LHCN-M2 (cell line): ENCODE measurements around the gene CNTN5. TPM values are rescaled to one million over a fixed set of nuclear protein-coding genes. Genes with fewer than 3 reads are reported as not detected.

ENCODE experiments used
- DNase-seq: peaks from one replicate; pipeline ENCODE4 v3.0.0-alpha.2; 2012; ENCODE audit warnings: low read depth
- total RNA-seq: library from RNA; depleted of rRNA; stranded (reverse); fragments of >200 nt; gene quantifications from 2 replicates; pipeline ENCODE4 v1.2.3, GENCODE V29; 2014

The CNTN5 gene
- total RNA-seq, 1 experiment from 2014 or later, result 0.69 TPM

DNA sequence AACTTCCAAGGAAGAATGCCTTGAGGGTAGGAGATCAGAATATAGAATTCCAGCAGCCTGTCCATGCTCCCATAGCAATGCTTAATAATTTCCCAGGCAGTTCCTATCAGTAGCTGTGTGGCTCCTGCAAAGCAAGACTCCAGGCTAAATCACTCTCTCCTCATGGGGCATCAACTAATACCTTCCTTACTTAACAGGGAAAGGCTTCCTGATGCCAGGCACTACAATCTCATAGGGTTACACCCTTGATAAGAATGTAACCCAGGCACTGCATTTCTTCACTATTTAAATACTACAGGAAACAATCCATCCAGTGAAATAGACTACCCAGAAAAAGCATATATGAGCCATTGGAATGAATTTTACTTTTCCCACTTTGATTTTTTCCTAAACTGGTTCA, 1051.4 kb downstream of the CNTN5 start:
- no peak for DNase-seq

DNA sequence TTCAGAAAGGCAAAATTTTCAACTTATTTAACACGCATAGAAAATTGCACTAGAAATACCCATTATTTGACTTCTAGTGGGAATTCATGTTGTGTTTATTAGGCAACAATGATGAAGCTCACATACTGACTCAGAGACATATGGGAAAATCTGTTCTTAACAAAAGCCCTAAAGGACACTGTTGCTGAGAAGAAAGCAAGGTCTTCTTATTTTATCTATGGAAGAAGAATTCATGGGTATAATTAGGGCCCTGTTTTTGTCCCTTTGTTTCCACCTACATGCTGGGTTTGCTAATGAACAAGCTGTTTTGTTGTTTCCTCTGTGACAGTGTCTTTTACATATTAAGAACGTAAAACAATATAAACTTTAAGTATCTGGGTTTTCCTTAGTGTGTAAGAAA, 1059.6 kb downstream of the CNTN5 start:
- no peak for DNase-seq

DNA sequence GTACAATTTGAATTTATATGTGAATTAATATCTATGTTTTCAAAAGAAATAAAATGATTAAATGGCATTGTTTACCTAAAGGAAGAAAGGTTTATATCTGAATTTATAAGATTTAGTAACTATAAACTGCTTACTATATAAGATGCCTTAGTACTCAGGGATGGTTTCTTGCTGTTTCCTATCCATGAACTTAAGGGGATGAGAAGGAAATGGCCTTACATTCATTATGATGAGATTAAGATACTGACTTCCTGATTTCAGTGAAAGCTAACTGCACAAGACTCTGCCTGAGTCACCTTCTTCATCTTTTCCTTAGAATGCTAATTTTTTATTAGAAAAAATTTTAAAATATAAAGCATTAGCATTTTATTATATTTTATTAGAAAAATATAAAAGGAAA, 1060.1 kb downstream of the CNTN5 start:
- no peak for DNase-seq

DNA sequence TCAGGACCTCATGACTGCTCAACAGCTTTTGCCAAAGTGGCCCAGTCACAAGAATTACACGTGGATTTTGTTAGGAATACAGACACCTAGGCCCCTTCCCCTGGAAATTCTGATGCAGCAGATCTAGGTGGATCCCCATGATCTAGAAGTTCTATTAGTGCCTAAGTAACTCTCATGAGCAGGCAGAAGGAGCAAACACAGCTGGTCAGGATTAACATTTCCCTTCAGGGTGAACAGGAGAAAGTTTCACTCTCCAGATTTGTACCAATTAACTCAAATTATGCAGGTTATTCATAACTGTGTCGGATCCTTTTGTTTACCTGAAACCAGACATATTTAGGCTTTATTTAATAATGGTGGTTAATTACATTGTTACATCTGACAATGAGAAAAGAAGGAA, 1072.9 kb downstream of the CNTN5 start:
- DNase-seq, result no peak

DNA sequence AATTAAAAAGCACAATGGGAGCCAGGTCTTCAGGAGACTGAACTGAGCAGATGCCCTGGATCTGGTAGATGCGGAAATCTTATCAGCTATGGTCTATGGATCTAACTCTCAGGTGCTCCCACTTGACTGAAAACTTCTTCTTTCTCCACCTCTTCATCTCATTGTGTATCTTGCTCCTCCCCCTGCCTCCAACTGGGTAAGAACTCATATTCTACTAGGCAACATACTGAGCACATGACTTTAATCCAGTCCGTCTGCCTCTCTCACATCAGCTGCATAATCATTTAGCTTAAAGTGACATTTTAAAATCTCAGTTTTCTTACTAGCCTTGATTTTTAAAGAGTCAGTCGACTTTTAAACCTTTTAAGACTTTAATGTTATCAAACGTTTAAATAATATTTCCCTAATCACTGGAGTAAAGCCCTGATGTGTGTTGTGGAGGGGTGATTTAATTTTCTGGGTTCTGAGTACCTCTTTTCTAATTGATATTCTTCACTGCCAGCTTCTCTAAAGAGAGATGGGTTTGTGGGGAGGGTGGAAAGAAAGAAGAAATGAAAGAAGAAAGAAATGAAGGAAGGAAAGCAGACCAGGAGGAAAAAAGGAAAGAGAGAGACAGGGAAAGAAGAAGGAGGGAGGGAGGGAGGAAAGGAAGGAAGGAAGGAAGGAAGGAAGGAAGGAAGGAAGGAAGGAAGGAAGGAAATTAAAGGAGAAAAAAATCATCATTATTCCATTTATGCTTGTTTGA, 1073.5 kb downstream of the CNTN5 start:
- DNase-seq, result no peak

DNA sequence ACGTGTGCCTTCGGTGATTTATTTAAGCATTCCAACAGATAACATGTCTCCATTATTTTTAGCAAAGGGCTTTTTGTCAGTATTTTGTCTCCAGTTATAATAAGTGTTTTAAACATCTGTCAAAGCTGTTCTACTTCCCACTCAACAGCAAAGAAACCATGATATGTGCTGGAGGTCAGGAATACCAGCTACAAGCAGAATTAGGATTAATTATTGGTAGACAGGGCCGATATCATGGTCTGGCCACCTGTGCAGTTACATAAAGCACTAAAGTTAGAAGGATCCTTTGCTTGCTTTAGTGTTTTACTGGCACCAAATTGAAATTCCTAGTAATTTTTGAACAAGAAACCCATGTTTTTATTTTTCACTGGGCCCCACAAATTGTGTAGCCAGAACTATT, 1075.1 kb downstream of the CNTN5 start:
- no peak for DNase-seq

DNA sequence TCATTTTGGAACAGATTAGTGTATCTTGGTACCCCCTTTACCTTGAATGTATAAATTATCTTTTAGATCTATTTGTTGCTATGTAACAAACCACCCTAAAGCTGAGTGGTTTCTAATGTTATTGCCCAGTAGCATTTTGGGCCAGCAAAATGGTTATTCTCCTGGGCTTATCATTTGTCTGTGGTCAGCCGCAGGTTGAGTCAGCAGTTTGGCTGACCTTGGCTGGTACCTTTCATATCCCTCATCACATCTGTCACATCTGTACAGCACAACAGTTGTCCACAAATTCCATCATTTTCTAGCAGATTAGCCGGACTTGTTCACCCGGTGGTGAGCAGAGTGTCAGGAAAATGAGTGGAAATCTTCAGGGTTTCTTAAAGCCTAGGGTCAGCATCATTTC, 1077.8 kb downstream of the CNTN5 start:
- peak; percentile 49 for DNase-seq

DNA sequence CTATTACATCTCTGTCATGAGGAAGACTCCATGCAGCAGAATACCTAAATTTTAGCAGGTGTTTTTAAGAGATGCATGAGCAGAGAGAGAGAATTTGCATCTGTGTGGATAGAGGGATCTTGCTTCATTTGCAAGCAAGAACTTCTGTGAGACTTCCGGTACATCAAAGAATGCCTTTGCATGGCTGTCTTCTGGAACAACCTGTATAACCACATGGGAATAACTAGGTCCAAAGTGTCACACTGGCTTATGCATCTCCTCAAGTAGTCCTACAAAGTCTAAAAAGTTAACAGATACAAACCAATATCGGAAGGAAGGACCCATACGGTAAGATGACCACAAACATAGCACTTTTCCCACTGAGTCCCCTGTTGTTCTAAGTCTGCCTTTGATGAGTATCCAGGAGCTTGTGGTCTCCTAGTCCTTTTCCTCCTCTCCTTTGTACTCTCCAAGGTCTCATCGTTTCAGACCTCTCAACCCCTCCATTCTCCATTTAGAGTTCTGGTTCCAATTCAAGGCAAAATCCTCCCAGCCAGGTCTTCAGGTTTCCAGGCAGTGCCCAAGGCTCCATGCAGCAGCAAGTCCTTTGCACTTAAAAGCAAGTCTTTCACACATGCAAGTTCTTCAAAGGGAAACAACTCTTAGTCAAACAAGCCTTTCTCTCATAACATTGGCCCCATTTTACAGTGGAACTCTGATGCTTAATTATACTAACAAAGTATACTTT, 1084.7 kb downstream of the CNTN5 start:
- no peak for DNase-seq

DNA sequence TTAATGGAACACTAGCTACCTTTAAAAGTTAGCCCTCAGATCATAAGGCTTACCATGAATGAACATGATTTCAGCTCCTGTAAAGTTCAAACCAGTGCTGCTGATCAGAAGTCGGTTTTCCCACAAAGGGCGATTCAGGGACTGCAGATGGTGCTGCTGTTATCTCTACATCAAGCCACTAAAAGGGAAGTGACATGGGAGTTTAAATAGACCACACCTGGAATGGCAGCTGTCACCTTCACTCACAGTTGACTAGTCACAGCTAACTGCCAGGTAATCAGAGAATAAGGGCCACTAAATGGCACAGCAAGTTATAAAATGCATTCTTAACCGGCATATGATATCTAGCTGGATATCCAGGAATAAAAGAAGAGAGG, 1085.2 kb downstream of the CNTN5 start:
- no peak for DNase-seq

DNA sequence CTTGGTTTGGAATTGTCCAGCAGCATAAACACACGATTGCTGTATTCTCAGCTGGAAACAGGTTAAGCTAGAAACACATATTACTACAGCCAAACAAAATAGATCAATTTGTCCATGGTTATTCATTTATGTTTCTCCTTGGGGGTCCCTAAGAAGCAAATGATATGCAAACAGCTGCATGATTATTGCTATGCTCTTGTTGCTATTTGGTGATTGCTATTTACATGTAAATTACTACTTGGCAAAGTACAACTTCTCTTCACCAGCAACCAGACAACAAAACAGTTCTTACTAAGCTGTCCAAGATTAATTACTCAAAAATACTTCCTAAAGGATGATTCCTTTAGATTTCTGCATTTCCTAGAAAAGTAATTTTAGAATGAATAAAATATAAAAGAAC, 1098.4 kb downstream of the CNTN5 start:
- DNase-seq, result no peak

DNA sequence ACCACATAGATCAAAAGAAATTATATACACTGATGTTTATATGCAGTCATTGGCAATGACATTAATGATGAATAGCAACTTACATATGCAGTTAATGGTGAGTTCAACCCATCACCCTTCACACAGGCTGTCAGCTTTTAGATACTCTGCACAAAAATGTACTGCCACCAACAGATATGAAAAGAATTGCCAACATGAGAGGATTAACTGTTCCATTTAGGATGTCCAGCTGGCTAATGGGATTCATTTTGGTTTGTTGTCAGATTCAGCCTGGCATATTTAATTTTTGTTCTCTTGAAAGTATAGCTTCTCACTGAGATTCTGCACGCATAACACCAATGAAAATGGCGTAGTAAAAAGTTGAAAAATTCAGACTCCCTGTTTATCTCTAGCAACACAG, 1112.4 kb downstream of the CNTN5 start:
- no peak for DNase-seq

DNA sequence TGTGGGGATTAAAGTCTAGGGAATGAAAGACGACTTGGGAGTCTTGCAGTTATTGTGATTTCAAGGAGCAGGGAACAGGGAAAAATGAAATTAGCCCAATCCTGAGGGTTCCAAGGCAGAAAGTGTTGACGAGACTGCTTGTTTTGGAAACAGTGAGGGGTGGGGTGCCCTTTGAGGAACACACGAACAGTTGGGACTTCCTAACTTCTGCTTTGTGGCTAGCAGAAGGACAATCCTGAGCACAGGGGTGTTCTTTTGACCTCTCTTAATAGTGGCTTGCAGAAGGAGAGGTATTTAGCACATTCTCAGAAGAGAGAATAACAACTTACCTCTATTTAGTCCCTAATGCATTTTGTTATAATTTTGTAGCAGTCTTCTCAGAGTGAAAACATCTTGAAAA, 1120.5 kb downstream of the CNTN5 start:
- DNase-seq, result no peak

DNA sequence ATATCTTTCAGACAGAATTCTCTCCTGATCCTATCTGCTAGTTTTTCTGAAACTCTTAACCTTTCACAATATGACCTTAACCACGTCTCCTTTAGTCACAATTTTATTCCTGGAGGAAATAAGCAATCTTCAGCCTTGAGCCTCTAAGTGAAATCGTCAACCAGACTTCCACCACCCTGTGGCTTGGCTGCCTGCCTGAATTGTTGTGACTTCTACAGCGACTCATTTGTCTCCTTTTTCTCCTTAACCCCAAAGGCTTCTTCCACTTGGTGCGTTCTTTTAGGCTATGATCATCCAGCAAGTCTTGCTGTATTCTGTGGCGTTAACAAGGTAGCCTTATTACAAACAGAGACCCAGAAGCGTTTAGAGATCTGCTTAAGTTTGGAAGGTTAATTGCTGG, 1131.2 kb downstream of the CNTN5 start:
- DNase-seq, result peak; percentile 8

DNA sequence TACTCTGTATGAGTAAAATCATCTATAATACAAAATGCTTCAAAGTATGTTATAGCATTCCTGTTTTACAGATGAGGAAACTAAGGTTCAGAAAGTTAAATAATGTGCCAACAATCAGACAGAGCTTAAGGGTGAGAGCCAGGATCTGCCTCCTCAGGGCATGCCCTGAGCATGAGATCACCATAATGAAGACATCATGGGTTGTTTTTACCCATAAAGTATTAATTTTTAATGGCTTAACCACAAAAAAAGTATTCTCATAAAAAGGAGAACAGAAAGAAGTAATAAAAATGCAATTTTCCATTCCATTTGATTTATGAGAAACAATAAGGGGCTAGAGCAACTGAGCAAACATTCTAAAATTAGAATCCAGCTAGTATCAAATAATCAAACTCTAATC, 1132.0 kb downstream of the CNTN5 start:
- DNase-seq, result no peak

DNA sequence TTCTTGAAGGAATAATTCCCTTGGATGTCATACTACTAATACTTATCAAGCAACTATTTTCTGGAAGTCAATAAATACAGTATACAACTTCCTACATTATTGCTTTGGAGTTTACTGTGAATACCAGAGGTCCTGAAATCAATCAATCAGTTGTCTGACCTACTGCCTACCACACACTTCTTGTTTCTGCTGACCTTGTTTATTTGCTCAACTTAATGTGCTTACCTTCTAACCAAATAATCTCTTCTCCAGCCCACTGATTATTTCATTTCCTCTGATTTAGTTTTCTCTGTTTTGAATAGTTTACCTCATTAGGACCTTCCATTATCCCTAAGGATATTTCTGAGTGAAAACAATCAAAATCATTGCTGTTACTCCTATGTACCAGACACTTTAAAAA, 1142.7 kb downstream of the CNTN5 start:
- no peak for DNase-seq

DNA sequence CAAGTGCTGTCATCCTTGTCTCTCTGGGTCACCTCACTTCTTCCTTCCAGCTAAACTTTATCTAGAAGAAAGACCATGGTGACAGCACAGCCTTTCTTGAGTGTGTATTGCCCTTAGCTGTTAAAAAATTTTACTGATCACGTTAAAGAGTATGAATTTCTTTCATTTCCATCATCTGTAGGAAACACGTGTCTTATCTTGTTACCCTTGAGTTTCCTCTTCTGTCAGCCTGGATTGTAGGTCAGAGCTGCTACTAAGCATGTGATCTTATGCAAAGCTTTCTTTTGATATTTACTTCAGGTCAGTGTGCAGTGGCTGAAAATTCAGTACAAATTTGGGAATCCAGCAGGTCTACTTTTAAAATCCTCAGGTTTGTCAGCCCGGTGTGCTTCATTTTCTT, 1154.1 kb downstream of the CNTN5 start:
- DNase-seq, result no peak

DNA sequence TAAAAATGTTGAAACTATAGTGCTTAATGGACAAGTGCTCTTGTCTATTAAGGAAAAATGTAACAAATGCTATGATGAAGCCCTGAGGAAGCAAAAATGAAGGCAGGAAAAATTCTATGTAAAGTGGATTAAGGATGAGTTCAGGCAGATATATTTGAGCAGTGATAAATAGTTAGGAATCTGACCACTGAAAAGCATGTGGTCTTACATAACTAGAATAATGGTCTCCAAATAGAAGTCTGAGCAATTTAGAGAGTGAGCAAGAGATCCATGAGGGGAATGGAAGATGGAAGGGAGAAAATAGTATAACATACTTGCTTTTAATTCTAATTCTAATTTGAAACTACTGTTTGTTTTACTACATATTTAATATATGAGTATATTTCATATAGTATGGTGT, 1155.7 kb downstream of the CNTN5 start:
- no peak for DNase-seq

DNA sequence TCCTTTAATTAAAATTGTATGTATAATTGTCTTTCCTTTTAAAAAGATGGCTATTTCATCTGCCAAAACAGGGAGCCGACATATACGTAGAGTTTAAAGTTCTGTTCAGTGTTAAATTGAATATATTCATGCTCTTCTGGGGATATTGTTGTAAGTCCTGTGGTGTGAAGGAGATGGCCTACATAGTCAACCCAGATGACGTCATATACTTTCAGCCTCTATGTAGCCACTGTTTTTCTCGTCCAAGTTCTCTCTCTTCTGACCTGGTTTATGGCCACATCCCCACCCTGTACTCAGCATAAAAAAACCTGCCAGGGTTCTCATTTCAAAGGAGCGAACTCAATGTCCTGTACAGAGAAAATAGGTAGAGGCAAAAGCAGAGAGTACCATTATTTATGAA, 1156.9 kb downstream of the CNTN5 start:
- DNase-seq, result no peak

DNA sequence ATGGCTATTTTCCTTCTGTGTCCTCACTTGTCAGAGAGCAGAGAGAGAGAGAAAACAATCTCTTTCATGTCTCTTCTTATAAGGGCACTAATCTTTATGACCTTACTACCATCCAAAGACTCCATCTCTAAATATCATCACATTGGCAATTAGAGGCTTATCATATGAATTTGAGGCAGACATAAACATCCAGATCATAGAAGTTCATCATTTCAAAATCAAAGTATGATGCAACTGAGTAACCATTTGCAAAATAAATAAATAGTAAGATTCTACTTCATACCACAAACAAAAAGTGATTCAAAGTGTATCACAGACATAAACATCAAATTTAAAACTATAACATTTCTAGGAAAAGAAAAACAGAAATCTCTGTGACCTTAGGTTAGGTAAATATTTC, 1161.6 kb downstream of the CNTN5 start:
- no peak for DNase-seq

DNA sequence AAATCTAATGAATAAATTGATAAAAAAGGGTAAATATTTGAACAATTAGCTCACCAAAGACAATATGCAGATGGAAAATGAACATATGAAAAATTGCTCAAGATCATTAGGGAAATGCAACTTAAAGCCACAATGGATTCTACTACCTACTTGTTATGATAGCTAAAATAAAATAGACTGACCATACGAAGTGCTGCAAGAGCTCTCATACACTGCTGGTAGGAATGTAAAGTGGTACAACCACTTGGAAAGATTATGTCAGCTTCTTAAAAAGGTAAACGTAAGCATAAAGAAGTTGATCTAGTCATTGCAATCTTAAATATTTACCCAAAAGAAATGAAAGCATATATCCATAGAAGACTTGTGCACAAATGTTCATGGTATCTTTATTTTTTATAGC, 1162.2 kb downstream of the CNTN5 start:
- no peak for DNase-seq

DNA sequence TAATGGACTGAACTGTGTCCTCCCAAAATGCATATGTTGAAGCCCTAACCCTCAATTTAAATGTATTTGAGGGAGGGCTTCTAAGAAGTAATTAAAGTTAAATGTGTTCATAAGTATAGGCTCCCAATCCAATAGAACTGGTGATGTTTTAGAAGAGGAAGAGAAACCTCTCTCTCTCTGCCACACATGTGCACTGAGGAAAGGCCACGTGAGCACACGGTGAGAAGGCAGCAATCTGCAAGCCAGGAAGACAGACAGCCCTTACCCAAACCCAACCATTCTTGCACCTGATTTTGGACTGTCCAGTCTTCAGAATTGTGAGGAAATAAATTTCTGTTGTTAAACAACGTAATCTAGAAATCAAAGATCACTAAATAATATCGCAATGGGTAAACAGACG, 1164.8 kb downstream of the CNTN5 start:
- DNase-seq, result no peak

DNA sequence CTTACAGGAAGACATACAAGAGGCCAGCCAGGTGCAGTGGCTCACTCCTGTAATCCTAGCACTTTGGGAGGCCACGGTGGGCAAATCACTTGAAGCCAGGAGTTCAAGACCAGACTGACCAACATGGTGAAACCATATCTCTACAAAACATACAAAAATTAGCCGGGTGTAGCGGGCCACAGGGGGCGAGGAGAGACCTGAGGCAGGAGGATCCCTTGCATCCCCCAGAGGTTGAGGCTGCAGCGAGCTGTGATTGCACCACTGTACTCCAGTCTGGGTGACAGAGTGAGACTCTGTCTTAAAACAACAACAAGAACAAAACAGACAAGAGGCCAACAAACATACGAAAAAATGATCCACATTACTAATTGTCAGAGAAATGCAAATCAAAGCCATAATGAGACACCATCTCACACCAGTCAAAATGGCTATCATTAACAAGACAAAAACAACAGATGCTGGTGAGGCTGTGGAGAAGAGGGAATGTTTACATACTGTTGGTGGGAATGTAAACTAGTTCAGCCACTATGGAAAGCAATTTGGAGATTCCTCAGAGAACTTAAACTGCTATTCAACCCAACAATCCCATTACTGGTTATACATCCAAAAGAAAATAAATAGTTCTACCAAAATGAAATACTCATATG, 1167.5 kb downstream of the CNTN5 start:
- no peak for DNase-seq

DNA sequence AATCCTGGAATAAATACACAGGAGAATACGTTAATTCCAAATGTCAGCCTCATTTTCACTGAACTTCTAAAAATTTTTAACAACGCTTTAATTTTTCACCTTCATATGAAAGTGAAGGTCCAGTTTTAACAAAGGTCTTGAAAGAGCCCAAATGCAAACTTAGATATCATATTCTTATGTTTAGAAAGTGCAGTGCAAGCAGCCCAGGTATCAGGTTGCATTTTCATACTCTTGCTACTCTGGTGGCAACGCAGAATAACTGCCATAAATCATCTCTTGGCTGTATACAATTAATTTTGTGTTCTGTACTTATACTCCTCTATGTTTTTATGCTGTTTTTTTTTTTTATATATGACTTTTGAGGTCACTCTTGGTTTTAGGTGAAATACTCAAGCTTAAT, 1169.6 kb downstream of the CNTN5 start:
- no peak for DNase-seq
